HUES6 (cell line): ENCODE measurements around the gene SIL1.
"Not testable (repeated sequence)": the region's sequence is repeated elsewhere in the genome, so short reads cannot be mapped to it uniquely, and the experiment has no call there.

Experiments
- H3K27ac ChIP-seq: 2 replicates; pipeline ENCODE4 v1.7.0; 2013; ENCODE audit warnings: low read depth, mild to moderate bottlenecking, low read length, inconsistent platforms
- H3K27me3 ChIP-seq: 2 replicates; pipeline ENCODE4 v1.6.1; 2013; ENCODE audit warnings: low read length; ENCODE audit not compliant: control insufficient read depth, insufficient read depth
- H3K36me3 ChIP-seq: 2 replicates; pipeline ENCODE4 v1.6.1; 2013; ENCODE audit warnings: low read length; ENCODE audit not compliant: control insufficient read depth, insufficient read depth
- H3K4me1 ChIP-seq: 2 replicates; pipeline ENCODE4 v1.6.1; 2013; ENCODE audit warnings: low read length; ENCODE audit not compliant: control insufficient read depth, insufficient read depth
- H3K4me3 ChIP-seq: 2 replicates; pipeline ENCODE4 v1.5.1; 2013; ENCODE audit warnings: low read depth, low read length
- H3K9ac ChIP-seq: one replicate; pipeline ENCODE4 v1.6.1; 2013; ENCODE audit warnings: mild to moderate bottlenecking, low read length
- H3K9me3 ChIP-seq: 2 replicates; pipeline ENCODE4 v1.6.1; 2013; ENCODE audit warnings: low read depth, low read length; ENCODE audit not compliant: control insufficient read depth, insufficient read depth

SIL1 gene

DNA sequence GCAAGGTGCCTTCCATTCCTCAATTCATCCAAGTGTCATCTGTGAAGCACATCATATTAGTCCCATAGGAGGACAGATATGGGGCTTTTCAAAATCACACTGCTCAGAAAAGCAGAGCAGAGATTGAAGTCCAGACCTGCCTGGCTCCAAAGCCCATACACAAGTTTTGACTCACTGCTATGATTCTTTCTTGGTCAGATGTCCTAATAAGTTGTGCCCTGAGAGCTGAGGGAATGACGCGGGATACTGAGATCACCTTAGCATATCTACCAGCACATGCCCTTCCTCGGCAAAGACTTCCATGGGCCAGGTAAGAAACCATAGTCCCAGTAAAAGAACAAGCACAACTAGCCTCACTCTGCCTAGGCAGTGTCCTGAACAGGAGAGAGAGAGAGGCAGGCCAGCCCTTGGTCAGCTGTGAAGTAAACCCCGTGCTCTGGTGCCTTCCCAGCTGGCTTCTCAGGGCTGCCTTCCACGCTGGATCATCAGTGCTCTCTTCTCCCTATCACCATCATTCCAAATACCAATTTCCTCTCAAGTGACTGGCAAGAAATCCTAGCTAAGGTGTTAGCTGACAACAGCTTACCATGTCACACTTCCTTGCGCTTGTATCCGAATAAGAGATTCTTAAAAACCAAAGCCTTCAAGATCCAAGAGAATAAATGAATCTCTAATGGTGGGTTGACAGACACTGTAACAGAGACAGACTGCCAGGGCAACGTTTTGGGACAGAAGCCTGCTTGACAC, 73.2 kb downstream of the SIL1 start:
- H3K36me3 ChIP-seq: no peaks in the 10 kb centered on the region
- H3K27me3 ChIP-seq: no peaks in the 10 kb centered on the region
- H3K9ac ChIP-seq: no peak overlapping the region
- H3K9me3 ChIP-seq: no peaks in the 10 kb centered on the region
- H3K4me1 ChIP-seq: peaks cover 9% of the 10 kb centered on the region
- H3K27ac ChIP-seq: no peak overlapping the region
- no peak overlapping the region for H3K4me3 ChIP-seq

DNA sequence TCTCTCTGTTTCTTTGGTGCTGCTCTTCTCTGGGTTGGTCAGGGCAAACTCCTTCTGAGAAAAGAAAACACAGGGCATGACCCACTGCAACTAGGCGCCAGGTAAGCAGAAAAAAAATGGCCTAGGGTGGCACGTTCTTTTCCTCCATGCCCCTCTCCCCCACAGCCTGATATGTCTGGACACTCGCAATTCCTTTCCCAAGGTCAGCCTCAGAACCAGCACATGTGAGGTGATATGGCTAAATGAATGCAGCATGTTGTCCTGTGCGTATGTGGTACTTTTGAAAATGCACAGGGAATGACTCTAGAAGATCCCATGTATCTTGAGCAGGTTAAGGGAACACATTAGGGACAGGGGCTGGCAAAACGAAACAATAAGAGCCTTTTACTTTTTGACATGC, 77.0 kb downstream of the SIL1 start:
- no peak overlapping the region for H3K9ac ChIP-seq
- H3K4me1 ChIP-seq: no peaks in the 10 kb centered on the region
- no peaks in the 10 kb centered on the region for H3K9me3 ChIP-seq
- H3K27ac ChIP-seq: no peak overlapping the region
- no peaks in the 10 kb centered on the region for H3K36me3 ChIP-seq
- H3K4me3 ChIP-seq: no peak overlapping the region
- H3K27me3 ChIP-seq: no peaks in the 10 kb centered on the region

DNA sequence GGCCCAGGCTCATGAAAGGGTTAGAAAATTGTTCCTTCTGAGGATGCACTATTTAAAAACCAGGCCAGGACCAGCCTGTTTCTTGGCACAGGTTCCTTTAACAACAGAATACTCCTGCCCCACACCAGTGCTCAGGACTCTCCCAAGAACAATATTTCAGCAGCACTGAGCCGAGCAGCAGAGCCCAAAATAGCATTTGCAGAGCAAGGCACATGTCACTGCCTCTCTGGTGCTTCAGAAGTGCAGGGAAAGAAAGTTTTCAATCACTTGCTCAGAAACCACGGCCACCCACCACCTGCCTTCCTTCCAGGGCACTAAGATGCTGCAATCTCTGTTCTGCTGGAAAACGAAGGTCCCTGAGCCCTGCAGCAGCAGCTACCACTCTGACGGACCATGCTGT, 77.6 kb downstream of the SIL1 start:
- Histone ChIP-seq H3K4me1 (no peaks in the 10 kb centered on the region), H3K9ac (no peak overlapping the region), H3K9me3 (no peaks in the 10 kb centered on the region), H3K4me3 (no peak overlapping the region), H3K27me3 (no peaks in the 10 kb centered on the region), H3K36me3 (no peaks in the 10 kb centered on the region), H3K27ac (no peak overlapping the region)

DNA sequence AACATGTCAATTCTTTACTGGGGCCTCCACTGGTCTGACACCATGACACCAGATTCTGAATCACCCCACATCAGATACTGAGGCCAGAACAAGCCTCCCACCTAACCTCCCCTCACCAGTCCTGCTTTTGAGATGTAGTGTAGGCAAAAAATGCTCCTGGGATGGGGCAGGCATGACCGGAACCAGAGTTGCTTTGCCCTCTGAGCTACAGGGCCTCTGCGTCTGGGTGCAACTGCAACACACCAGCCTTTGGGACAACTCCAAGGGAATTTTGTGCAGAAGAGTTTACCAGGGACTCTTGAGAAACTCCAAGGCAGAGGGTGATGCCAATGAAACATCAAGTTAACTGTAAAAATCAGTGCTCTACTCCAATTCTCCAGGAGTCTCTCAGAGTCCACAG, 79.4 kb downstream of the SIL1 start:
- H3K9me3 ChIP-seq: 0 out of 2 replicates have a peak, but pooled peaks cover 1% of the 10 kb centered on the region
- no peaks in the 10 kb centered on the region for H3K36me3 ChIP-seq
- no peak overlapping the region for H3K27ac ChIP-seq
- no peak overlapping the region for H3K4me3 ChIP-seq
- no peaks in the 10 kb centered on the region for H3K4me1 ChIP-seq
- no peak overlapping the region for H3K9ac ChIP-seq
- H3K27me3 ChIP-seq: no peaks in the 10 kb centered on the region

DNA sequence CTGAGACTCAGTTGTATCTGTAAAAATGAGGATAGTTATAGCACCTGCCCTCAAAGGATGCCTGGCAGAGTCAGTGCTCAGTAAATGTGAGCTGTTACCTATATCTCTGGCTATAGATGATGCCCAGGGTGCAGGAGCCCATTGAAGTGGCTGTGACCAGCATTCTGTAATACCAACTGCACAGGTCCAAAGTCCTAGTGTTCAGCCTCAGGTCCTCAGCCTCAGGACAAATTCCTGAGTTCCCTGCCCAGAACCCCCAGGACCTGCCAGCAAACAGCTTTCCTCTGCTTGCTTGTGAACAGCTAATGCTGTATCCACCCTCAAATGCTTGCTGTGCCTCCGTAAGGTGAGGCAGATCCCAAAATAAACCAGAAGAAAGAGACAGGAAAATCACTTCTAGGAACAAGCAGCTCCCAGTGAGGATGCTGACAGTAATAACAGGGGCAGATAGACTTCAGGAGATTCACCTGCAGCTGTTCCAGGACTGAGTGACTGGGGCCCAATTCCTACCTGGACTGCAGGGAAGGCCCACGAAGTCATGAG, 80.8 kb downstream of the SIL1 start:
- Histone ChIP-seq H3K27ac (no peak overlapping the region), H3K9ac (no peak overlapping the region), H3K36me3 (no peaks in the 10 kb centered on the region), H3K4me3 (no peak overlapping the region), H3K27me3 (no peaks in the 10 kb centered on the region), H3K4me1 (no peaks in the 10 kb centered on the region), H3K9me3 (0 out of 2 replicates have a peak, but pooled peaks cover 6% of the 10 kb centered on the region)

DNA sequence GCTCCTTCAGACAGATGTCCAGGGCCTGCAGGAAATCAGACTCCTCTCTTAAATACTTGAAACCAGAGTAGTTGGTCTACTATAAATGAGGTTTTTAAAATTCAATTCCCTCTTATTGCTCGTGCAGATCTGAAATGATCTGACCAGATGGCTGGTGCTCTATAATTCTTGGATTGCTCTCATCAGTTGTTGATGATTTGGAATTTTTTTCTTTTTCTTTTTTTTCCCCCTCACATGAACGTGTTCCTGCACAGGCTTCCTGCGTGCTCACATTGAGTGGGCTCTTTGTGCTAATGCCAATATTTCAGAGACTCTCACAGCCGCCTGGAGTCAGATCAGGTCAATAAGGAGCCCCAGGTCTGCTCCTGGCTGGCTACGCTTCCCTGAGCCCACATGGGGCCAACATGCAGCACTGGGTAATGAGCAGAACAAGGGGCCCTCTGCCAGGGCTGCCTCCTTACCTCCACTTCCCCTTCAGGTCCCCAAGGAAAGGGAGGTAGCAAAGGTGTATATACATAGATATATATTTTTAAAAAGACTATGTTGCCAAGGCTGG, 82.0 kb downstream of the SIL1 start:
- no peaks in the 10 kb centered on the region for H3K36me3 ChIP-seq
- H3K9me3 ChIP-seq: peaks cover 11% of the 10 kb centered on the region; the same call in 1 of the 2 replicates
- no peak overlapping the region for H3K27ac ChIP-seq
- no peaks in the 10 kb centered on the region for H3K27me3 ChIP-seq
- no peak overlapping the region for H3K9ac ChIP-seq
- H3K4me1 ChIP-seq: no peaks in the 10 kb centered on the region
- H3K4me3 ChIP-seq: no peak overlapping the region

DNA sequence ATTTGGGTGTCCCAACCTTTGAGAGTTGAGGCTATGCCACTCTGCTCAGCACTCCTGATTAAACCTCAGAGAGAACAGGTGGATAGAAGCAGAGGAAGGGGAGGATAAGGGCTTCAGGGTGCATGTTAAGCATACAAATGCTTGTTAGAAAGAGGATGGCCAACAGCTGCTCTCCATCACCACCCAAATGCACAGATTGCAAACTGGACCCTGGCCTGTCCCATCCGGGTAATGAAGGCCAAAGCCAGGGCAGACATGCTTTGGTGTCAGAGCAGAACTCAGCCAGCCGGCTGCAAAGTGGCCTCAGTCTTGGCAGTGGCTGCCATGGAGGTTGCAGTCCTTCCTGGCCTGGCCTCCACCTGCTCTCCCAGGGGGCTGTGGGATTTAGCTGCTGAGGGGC, 84.3 kb downstream of the SIL1 start:
- no peak overlapping the region for H3K27ac ChIP-seq
- no peak overlapping the region for H3K9ac ChIP-seq
- peaks cover 11% of the 10 kb centered on the region; the same call in 1 of the 2 replicates for H3K9me3 ChIP-seq
- no peak overlapping the region for H3K4me3 ChIP-seq
- no peaks in the 10 kb centered on the region for H3K36me3 ChIP-seq
- H3K27me3 ChIP-seq: no peaks in the 10 kb centered on the region
- H3K4me1 ChIP-seq: no peaks in the 10 kb centered on the region

DNA sequence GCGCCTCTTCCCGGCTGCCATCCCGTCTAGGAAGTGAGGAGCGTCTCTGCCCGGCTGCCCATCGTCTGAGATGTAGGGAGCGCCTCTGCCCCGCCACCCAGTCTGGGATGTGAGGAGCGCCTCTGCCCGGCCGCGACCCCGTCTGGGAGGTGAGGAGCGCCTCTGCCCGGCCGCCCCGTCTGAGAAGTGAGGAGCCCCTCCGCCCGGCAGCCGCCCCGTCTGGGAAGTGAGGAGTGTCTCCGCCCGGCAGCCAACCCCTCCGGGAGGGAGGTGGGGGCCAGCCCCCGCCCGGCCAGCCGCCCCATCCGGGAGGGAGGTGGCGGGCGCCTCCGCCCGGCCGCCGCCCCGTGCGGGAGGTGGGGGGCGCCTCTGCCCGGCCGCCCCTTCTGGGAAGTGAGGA, 85.8 kb downstream of the SIL1 start:
- H3K36me3 ChIP-seq, H3K27me3 ChIP-seq, H3K4me1 ChIP-seq, H3K9ac ChIP-seq, H3K27ac ChIP-seq, H3K4me3 ChIP-seq: not testable (repeated sequence)
- H3K9me3 ChIP-seq: peaks cover 11% of the 10 kb centered on the region; the same call in 1 of the 2 replicates

DNA sequence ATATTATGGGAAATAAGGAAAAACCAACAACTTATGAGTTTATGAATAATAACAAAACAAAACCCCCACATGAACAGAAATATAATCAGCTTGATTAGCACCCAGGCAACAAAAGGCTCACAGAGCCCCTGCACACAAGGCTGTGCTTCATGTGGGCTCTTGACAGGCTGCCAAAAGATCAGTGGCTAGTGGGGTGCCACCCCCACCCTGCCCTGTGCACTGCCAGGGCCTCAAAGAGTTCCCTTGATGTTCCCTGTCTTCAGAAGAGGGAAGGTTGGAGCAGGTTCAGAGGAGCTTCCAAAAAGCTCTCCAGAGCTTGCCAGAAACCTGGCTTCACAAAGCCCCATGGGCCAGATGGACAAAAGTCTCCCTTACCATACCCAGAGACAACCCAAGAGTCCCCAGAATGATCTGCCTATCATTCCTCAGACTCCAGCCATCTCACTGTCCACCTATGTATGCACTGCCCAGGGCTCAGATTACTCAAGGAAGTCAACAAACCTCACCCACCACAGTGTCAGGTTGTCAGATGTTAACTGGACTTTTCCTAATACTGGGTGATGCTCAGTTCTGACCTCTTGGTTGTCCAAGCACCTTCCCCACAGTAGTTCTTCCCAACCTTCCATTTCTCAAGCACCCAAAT, 87.5 kb downstream of the SIL1 start:
- Histone ChIP-seq H3K4me3 (no peak overlapping the region), H3K36me3 (no peaks in the 10 kb centered on the region), H3K4me1 (peaks cover 6% of the 10 kb centered on the region; the same call in 1 of the 2 replicates), H3K9ac (no peak overlapping the region), H3K27me3 (no peaks in the 10 kb centered on the region), H3K9me3 (peaks cover 11% of the 10 kb centered on the region; the same call in 1 of the 2 replicates), H3K27ac (no peak overlapping the region)

DNA sequence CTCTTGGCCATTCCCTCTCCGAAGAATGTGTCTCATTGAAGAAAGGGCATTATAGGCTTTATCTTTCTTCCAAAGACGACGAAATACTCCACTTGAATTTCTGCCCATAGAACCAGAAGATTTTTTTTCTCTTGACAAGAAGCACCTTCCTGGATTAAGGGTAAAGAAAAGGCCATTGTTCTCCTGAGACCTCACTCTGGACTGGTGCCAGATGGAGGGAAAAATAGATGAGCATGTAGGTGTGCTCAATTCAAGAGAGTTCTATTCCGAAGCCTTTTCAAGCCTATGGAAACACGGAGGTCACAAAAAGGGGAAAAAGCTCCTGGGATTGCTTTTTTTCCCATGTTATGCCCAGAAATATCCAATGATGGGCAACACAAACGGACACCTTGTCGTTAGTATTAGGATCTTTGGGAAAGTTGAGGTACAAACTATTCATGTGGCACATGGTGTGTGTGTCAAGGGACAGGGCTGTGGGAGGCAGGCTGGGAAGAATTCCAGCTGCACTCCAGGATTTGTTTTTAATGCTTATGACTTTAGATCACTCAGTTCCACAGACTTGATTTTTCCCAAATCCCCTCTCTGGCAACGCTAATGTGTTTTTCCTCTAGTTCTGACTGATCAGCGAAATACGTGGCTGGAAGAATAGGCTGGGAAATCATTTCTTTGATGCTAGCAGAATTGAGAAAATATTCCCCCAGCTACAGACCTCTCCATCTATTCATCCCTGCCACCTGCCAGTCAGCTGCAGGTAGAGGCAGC, 89.9 kb downstream of the SIL1 start:
- no peak overlapping the region for H3K27ac ChIP-seq
- H3K4me3 ChIP-seq: no peak overlapping the region
- peaks cover 5% of the 10 kb centered on the region; the same call in 1 of the 2 replicates for H3K9me3 ChIP-seq
- H3K4me1 ChIP-seq: peaks cover 20% of the 10 kb centered on the region; the same call in 1 of the 2 replicates
- H3K36me3 ChIP-seq: no peaks in the 10 kb centered on the region
- H3K27me3 ChIP-seq: no peaks in the 10 kb centered on the region
- no peak overlapping the region for H3K9ac ChIP-seq
